BJ (cell line): ENCODE measurements around the gene ARSI. TPM values are rescaled to one million over a fixed set of nuclear protein-coding genes. Genes with fewer than 3 reads are reported as not detected.

ENCODE experiments used
- CTCF ChIA-PET: fragments of 350-600 bp; formaldehyde crosslinking; extraction: SDS; loops from one replicate; lab custom pipeline; 2021; ENCODE audit warnings: antibody characterized with exemption, inconsistent platforms; lab: Yijun Ruan, JAX
- POLR2A ChIA-PET: fragments of 300-600 bp; sonication (Branson Sonifier 250); formaldehyde crosslinking; extraction: SDS; loops from one replicate; lab custom pipeline; 2021; ENCODE audit warnings: antibody characterized with exemption; lab: Charles Lee
- DNase-seq: peaks from one replicate; pipeline ENCODE4 v3.0.0-alpha.2; 2011; ENCODE audit warnings: low read depth
- H3K27me3 ChIP-seq: 2 replicates; pipeline ENCODE4 v1.6.0; 2011; ENCODE audit warnings: low read length; ENCODE audit not compliant: control insufficient read depth, insufficient read depth
- H3K36me3 ChIP-seq: 2 replicates; pipeline ENCODE4 v1.5.1; 2011; ENCODE audit warnings: low read length; ENCODE audit not compliant: control insufficient read depth, insufficient read depth
- H3K4me3 ChIP-seq: 2 replicates; pipeline ENCODE4 v1.5.1; 2011; ENCODE audit warnings: low read depth, mild to moderate bottlenecking, control low read depth, low read length
- polyA plus RNA-seq: library from polyadenylated mRNA; depleted of rRNA; stranded (reverse); fragments of >200 nt; gene quantifications from 2 replicates; pipeline ENCODE4 v1.2.3, GENCODE V29; 2011
- TF ChIP-seq, protein P1 (sequence below): IDR thresholded peaks from 2 replicates; pipeline ENCODE4 v1.5.1; 2011; ENCODE audit warnings: low read depth, mild to moderate bottlenecking, control low read depth, inconsistent platforms, low read length, moderate library complexity; ENCODE audit not compliant: insufficient read depth

The ARSI gene
- polyA plus RNA-seq, 1 experiment, result 9.8 TPM

DNA sequence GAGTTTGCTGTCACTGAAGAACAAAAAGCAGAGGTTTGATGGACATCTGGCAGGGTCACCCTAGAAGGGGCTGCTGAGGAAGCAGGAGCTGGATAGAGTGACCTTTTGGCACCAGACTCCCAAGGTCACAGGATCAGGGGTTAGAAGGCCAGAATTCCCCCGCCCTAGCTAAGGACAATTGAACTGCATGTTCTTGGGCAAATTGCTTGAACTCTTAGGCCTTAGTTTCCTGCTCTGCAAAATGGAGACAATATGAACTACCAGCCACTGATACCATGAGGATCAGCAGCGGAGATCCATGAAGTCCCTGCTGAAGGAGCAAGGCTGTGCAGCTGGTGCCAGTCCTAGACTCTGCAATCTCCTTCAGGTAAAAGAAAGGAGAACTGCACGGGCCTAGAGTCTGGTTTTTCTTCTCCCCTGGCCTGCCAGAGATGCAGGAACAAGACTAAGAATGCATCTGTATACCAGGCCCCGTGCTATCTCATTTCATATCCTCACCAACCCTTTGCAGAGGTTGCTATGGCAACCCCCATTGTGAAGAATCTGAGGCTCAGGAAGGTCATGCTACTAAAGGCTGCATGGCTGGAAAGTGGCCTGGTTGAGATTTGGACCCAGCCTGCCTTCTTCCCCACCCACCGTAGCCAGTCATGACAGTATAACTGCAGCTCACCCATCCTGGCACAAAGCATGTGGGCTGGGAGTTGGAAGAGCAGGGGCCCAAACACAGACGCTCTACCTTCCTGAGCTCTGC is 46.9 kb downstream of the ARSI start:
- DNase-seq, result no peak
- H3K4me3 ChIP-seq, result no peak overlapping the region
- ChIA-PET POLR2A (no interaction called here), CTCF (interaction anchor here (1.4 kb wide), 1 partner anchor 95 kb away, joined by 3 read pairs; no protein-coding TSS in a partner anchor)
- TF ChIP-seq, protein P1, sequence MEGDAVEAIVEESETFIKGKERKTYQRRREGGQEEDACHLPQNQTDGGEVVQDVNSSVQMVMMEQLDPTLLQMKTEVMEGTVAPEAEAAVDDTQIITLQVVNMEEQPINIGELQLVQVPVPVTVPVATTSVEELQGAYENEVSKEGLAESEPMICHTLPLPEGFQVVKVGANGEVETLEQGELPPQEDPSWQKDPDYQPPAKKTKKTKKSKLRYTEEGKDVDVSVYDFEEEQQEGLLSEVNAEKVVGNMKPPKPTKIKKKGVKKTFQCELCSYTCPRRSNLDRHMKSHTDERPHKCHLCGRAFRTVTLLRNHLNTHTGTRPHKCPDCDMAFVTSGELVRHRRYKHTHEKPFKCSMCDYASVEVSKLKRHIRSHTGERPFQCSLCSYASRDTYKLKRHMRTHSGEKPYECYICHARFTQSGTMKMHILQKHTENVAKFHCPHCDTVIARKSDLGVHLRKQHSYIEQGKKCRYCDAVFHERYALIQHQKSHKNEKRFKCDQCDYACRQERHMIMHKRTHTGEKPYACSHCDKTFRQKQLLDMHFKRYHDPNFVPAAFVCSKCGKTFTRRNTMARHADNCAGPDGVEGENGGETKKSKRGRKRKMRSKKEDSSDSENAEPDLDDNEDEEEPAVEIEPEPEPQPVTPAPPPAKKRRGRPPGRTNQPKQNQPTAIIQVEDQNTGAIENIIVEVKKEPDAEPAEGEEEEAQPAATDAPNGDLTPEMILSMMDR, result no peak
- no peaks in the 10 kb centered on the region for H3K36me3 ChIP-seq
- no peaks in the 10 kb centered on the region for H3K27me3 ChIP-seq

DNA sequence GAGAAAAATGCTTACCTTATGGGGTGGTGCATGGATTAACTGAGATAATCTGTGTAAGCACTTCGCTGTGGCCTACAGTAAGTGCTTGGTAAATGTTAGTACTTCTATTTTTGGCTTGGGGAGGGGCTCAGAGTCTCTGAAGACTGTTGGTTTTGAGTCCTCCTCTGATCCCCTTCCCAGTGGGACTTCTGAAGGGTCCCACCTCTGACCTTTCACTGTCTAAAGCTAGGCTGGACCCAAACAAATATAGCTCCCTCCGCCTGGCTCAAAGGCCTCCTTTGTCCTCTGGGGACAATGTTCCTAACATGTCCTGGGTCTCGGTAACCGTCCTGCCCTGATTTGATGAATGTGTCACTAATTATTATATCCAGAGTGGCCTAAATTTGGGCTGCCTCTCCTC is 47.9 kb downstream of the ARSI start:
- TF ChIP-seq, protein P1, result no peak
- no peak for DNase-seq
- ChIA-PET POLR2A (no interaction called here), CTCF (interaction anchor here (0.6 to 1.2 kb wide), 2 partner anchors 14 to 34 kb away, joined by 3 read pairs; no protein-coding TSS in a partner anchor)
- Histone ChIP-seq H3K4me3 (no peak overlapping the region), H3K36me3 (no peaks in the 10 kb centered on the region), H3K27me3 (0 out of 2 replicates have a peak, but pooled peaks cover 1% of the 10 kb centered on the region)

DNA sequence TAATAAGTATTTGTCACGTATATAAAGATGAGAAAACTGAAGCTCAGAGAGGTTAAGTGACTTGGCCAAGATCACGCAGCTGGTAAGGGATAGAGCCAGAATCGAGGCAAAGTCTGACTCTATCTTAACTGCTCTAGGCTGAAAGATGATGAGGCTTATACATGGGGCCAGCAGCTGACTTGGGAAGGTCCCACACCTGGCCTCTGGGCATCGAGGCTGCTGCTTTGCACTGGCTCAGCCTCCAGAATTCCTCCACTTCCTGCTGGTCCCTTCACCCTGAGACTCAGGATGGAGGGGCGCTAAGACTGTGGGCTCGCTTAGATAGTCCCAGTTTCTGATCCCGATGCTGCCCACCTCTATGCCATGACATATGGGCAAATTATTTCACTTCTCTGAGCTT is 48.3 kb downstream of the ARSI start:
- TF ChIP-seq, protein P1, result no peak
- POLR2A ChIA-PET, result no interaction called here
- Histone ChIP-seq H3K4me3 (no peak overlapping the region), H3K36me3 (no peaks in the 10 kb centered on the region), H3K27me3 (0 out of 2 replicates have a peak, but pooled peaks cover 1% of the 10 kb centered on the region)
- CTCF ChIA-PET, result interaction anchor here (0.6 to 1.2 kb wide), 2 partner anchors 14 to 34 kb away, joined by 3 read pairs; no protein-coding TSS in a partner anchor
- no peak for DNase-seq

DNA sequence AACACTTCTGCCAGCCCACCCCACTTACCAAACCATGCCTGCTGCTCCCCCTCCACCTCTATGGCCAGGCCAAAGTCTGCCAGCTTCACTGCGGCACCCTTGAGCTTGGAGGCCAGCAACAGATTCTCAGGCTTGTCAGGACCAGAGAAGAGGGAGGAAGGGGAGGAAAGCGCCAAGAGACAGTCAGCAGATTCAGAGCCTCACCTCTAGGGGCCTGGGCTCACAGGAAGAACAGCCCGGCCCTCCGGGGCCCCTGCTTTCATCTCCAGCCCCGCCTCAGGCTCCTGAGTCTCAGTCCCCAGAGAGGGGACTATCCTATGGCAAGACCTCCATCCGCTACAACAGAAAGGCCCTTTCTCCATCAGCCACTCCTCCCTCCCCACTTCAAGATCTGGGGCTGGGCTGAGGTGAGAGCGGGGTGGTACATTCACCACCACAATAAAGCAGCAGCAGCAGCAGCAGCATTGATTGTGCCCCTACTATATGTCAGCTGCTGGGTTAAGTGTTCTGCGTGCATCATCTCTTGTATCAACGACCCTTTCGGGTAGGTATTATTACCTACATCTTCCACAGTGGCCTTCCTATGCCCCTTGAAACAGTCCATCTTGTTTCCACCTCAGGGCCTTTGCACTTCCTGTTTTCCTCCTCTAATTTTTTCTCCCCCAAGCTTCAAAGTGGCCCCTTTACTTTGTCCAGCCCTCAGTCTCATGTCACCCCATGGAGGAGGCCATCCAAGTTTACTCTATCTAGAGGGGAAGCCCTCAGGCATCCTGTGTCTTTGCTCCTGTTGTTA is 49.1 kb downstream of the ARSI start:
- POLR2A ChIA-PET, result no interaction called here
- H3K36me3 ChIP-seq, result no peaks in the 10 kb centered on the region
- TF ChIP-seq, protein P1, result no peak
- DNase-seq, result no peak
- H3K4me3 ChIP-seq, result no peak overlapping the region
- CTCF ChIA-PET, result no interaction called here
- H3K27me3 ChIP-seq, result 0 out of 2 replicates have a peak, but pooled peaks cover 1% of the 10 kb centered on the region

DNA sequence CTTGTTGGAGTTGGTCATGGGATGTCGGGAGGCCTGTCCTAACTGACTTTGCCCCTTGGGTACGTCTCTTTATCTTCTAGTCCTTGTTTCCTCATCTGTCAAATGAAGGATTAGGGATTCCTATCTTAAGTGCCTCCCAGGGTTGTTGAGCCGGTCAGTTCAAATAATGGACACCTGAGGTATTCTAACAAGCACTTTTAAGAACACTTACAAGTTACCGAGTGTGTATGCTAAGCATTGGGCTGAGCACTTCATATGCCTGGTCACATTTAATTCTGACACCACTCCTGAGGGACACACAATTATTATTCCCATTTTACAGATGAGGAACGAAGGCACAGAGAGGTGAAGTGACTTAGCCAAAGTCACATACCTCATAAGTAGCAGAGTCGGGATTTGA is 50.2 kb downstream of the ARSI start:
- no peak overlapping the region for H3K4me3 ChIP-seq
- DNase-seq, result no peak
- POLR2A ChIA-PET, result no interaction called here
- H3K27me3 ChIP-seq, result 0 out of 2 replicates have a peak, but pooled peaks cover 1% of the 10 kb centered on the region
- TF ChIP-seq, protein P1, result no peak
- CTCF ChIA-PET, result interaction anchor here (0.6 kb wide), 1 partner anchor 8 kb away, joined by 4 read pairs; no protein-coding TSS in a partner anchor
- H3K36me3 ChIP-seq, result no peaks in the 10 kb centered on the region
